Caki2 (cell line): ENCODE measurements around the gene NTN1. TPM values are rescaled to one million over a fixed set of nuclear protein-coding genes. Genes with fewer than 3 reads are reported as not detected.
"Not testable (repeated sequence)": the region's sequence is repeated elsewhere in the genome, so short reads cannot be mapped to it uniquely, and the experiment has no call there.

Source experiments
- DNase-seq: peaks from one replicate; pipeline ENCODE4 v3.0.0-alpha.2; 2015; ENCODE audit warnings: low read depth
- in situ Hi-C: cut with HindIII; loops from 2 replicates; pipeline ENCODE4 v1.10.0; 2016; ENCODE audit warnings: low sequenced_read_pairs, low pct_unique_long_range_greater_than_20kb, mixed read lengths
- total RNA-seq: library from RNA; depleted of rRNA; stranded (reverse); fragments of >200 nt; shearing (Covaris generic); gene quantifications from 2 replicates; pipeline ENCODE4 v1.2.3, GENCODE V29; 2014; ENCODE audit warnings: low replicate concordance; rRNA removed

The NTN1 gene
- 11.9 and 13.8 TPM in 2 replicates for total RNA-seq

DNA sequence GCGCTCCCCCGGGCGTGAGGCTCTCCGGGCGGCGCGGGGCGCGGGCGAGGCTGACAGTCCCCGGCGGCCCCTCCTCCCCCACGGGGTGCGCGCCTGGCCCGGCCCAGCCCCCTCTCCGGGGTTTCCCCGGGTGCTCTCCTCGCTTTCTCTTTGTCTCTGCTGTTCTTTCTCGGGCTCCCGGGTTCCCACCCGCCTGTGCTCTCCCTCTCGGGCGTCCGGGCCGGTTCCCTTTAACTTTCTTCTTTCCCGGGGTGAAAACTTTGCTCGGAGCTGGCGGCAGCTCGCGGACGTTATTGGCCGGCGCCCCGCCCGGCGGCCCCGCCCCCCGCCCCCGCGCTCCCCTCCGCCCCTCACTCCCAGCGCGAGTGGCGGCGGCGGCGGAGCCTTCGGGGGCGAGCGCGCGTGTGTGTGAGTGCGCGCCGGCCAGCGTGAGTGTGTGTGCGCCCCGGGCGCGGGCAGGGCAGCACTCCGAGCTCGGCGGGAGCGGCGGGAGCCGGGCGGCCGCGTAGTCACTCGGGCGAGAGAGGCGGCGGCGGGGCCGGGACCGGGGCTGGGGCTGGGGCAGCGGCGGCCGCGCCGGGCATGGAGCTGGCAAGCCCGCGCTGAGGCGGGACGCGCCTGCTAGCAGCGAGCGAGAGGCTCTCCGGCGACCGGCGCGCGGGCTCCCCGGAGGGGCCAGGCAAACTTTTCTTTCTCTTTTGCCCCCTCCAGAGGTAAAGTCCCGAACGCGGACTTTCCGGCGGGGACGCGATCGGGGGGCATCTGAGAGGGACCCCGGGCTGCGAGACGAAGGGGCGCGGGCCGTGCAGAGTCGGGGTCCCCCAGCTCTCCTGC lies at the start of gene NTN1:
Gene NTN1 (plus strand): TSS at position 353 of the 834 bp plus-strand sequence. CDS start 864 bp downstream, outside the sequence.
- peak; percentile 49 for DNase-seq
- in situ Hi-C loops: no loop called here

DNA sequence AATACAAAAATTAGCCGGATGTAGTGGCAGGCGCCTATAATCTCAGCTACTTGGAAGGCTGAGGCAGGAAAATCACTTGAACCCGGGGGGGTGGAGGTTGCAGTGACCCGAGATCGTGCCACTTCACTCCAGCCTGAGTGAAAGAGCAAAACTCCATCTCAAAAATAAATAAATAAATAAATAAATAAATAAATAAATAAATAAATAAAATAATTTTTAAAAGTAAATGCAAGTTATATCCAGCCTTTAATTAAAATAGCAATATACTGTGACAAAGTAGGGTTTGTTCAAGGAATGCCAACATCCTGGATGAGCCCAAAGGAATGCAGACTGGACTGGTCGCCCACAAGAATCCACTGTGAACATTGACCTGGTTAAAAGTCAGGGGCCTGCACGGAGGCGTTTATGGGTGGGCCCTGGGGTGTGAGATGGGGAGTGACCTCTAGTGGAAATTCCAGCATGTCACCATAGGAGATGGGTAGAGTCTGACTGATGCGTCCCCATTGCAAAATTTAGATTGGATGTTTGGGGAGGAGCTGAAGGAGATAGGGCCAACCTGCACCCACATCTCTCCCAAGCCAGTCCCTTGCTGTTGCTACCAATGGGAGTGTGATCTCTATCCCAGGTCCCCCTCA lies 46.1 kb upstream of the NTN1 start:
- DNase-seq: no peak
- in situ Hi-C loops: no loop called here

DNA sequence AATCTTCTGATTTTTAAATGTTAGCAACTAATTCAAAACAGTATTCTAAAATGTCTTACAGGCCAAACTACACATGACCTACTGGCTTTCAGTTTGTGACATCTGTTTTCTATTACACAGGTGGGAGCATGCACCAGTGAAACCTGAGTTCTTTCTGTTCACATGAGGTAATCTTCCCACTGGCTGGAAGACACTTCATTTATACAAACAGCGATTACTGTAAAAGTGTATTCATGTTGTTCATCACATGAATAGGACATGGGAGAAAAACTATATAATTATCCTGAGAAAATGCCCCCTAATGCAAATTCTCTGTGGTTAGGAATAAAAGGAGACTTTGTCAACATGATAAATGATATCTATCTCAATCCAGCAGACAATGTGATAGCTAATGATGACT lies 44.7 kb upstream of the NTN1 start:
- in situ Hi-C loops: no loop called here
- DNase-seq: no peak

DNA sequence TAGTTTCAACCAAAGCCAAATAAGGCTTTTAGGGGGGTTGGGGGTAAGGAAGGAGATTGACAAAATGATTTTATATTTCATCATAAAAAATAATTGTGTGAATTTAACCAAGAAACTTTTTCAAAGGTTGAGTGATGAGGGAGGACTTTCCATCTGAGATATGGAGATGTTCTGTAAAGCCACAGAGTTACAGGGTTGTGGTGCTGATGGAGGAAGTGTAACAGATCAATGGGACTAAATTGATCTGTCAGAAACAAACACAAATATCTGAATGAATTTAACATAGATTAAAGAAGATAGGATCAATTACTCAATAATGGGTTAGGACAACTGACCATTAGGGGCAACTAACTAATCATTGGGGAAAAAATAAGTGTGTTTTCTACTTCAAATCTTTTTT lies 41.6 kb upstream of the NTN1 start:
- in situ Hi-C loops: no loop called here
- DNase-seq: no peak

DNA sequence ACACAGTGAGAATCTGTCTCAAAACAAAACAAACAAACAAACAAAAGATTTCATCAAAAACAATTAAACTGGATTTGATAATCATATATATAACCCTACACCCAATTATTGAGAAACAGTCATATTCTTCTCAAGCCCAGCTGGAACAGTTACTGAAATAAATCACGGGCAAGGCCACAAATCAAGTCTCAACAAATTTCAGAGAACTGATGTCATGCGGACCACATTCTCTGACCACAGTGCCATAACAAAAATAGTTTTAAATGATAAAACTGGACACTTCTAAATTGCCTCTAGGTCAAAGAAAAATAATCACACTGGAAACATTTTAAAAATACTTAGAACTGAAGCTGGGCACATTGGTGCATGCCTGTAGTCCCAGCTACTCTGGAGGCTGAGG lies 39.9 kb upstream of the NTN1 start:
- no peak for DNase-seq
- in situ Hi-C loops: no loop called here

DNA sequence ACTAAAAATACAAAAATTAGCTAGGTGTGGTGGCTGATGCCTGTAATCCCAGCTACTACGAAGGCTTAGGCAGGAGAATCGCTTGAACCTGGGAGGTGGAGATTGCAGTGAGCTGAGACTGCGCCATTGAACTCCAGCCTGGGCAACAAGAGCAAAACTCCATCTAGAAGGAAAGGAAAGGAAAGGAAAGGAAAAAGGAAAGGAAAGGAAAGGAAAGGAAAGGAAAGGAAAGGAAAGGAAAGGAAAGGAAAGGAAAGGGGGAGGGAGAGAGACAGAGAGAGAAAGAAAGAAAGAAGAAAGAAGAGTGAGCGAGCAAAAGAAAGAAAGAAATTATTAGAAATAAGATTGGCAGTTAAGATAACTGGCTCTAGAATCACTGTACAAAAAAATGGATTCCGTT lies 37.1 kb upstream of the NTN1 start:
- in situ Hi-C loops, DNase-seq: not testable (repeated sequence)

DNA sequence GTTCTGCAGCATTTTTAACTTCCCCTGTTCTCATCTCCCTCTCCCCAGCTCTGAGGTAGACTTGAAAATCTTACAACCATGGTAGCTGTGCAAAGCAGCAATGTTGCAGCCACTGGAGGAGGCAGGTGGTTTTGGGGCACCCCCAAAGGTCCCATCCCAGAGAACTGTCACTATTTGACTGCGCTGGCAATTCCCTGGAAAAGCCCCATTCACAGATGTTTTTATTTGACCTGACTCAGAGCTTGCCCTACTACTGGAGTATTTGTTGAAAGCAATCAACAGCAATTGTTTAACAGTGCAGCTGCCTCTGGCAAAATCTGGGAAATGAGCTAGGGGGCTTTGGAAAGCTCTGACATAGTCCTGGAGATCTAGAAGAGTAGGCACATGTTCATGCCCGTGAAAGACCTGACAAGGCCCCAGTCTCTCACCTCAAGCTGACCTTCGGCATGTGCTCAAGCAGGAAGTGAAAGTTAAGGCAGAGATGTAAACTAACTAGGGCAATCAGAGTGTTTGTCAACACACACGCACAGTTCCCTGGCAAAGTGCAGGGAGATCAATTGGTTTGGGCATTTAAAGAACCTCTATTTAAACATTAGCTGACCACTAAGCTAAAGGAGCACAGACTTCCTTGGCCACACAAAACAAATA lies 36.1 kb upstream of the NTN1 start:
- in situ Hi-C loops: no loop called here

DNA sequence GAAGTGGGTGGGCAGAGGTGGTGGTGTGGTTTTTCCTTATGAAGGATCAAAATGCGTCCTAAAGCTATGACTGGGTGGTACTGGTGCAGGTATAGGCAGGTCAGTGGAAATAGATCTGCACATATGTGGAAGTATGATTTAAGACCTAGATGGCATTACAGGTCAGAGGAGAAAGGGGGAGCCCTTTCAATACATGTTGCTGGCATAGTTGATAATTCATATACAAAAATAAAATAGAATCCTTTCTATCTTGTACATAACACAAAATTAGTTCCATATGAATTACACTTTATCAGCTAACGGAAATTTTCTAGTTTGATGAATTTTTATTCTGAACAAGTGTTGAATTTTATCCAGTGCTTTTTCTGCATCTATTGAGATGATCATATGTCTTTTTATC lies 35.0 kb upstream of the NTN1 start:
- no peak for DNase-seq
- in situ Hi-C loops: no loop called here

More for the DNA sequence above, 36.1 kb upstream of the NTN1 start:
- no peak for DNase-seq

DNA sequence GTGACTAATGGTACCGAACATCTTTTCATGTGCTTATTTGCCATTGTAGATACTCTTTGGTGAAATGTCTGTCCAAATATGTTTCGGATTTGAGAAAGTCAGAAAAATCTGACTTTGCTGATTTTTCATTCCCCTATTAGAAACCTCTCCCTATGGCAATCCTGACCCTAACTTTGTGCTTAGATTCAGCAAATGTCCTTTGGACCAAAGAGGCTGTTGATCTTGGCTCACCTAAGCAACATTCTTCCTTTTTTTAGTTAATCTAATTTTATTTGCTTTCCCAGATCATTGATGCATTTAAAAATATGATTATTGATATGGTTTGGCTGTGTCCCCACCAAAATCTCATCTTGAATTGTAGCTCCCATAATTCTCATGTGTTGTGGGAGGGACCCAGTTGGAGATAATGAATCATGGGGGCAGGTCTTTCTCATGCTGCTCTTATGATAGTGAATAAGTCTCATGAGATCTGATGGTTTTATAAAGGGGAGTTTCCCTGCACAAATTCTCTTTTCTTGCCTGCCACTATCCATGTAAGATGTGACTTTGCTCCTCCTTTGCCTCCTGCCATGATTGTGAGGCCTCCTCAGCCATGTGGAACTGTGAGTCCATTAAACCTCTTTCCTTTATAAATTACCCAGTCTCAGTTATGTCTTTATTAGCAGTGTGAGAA lies 32.9 kb upstream of the NTN1 start:
- in situ Hi-C loops: not testable (repeated sequence)

DNA sequence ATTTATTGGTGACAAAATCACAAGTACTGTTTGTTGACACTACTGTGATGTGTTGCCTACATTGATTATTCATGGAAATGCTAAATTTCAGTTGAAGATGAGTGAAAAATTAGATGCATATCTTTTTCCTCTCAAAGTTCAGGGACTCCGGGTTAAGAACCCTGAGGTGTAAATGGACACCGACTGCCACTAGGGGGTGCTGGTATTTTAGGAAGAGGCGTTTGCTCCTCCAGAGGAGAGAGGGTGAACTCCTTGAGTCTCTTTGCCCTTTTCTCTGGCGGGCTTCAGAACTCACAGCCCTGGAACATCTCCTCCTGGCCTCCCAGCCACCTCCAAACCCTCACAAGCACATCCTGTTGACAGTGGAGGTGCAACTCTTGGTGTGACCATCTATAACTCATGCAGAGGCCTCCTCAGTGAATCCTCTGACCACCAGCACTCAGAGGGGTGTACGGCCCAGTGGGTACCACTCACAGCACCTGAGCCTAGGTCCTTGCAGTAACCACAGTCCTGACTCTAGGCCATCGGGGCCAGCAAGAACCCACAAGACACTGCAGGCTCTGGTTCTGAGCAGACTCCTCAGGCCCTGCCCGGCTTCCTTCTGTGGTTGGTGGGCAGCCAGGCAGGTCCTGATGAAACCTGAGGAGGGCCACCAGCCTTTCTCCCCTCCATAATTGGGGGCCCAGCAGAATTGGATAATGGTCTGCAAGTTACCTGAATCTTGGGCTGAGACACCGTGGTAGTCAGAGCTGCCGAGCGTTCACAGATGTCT lies 29.6 kb upstream of the NTN1 start:
- in situ Hi-C loops: no loop called here
- peak; percentile 25 for DNase-seq

More for the DNA sequence above, 32.9 kb upstream of the NTN1 start:
- DNase-seq: not testable (repeated sequence)

DNA sequence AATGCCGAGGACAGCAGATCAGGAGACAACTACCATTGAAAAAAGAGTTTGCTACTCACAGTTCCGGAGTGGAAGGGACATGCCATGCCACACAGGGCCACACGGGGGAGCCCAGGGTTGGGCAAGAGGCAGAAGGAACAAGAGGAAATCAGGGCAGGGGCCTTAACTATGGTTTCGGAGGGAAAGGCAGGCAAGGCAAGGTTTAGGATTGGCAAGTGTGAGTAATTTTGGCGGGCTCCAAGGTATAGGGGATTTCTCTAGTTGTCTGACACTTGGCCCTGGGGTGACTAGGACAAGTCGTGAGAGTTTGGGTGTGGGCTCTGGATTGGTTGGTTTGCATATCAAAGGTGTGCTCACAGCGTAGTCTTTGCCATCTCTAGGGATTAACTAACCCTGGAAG lies 27.0 kb upstream of the NTN1 start:
- in situ Hi-C loops: no loop called here
- peak; percentile 30 for DNase-seq

DNA sequence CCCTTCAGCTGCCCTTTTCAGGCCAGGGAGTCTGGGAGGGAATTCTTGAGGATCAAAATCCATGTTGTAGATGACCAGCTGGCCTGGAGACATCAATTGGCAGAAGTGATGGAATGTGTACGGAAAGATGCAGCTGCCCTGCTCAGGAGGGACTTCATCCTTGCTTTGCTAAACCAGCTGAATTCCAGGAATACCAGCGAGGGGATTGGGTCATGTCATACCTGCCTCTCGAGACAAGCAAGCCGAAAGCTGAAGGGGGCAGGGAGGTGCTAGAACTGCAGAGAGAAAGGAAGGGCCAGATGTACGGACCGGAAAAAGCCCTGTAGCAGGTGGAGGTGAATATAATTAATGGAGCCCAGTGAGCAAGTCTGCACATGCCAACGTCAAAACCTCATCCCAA lies 25.6 kb upstream of the NTN1 start:
- in situ Hi-C loops: no loop called here
- no peak for DNase-seq

DNA sequence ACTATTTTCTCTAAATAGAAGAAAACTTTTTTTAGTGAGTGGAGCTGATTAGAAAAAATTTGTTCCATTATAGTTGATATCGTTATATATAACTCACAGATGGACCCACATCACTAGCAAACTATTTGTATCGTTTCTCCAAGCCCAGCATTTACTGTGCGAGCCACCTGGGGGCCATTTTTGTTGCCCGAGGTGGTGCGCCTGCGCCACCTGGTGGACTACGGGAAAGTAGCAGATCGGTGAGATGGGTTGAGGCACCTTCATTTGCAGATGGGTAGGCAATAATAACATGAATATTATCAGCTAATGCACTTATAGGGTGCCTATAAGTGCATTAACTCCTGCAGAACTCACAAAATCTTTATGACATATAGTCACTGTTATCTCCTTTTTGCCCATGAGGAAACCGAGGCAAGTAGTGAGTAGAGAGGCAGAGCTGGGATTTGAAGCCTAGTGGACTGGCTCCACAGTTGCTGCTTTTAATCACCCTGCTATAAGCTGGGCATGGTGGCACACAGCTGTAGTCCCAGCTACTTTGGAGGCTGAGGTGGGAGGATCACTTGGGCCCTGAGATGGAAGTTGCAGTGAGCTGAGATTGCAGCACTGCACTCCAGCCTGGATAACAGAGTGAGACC lies 23.2 kb upstream of the NTN1 start:
- peak; percentile 31 for DNase-seq
- in situ Hi-C loops: no loop called here

DNA sequence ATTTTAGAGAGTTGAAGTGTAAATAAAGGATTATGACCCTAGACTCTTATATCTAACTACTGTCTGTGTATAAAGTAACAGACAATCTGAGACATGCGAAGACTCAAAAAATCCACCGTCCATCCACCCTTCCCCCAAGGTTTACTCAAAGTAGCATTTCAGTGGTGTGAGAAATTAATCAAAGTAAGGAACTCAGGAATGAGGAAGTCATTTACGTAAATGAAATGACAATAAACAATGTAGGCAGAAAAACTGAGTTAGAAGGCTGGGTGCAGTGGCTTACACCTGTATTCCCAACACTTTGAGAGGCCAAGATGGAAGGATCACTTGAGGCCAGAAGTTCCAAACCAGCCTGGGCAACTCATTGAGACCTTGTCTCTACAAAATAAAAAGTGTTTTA lies 19.8 kb upstream of the NTN1 start:
- in situ Hi-C loops: no loop called here
- DNase-seq: peak; percentile 60

DNA sequence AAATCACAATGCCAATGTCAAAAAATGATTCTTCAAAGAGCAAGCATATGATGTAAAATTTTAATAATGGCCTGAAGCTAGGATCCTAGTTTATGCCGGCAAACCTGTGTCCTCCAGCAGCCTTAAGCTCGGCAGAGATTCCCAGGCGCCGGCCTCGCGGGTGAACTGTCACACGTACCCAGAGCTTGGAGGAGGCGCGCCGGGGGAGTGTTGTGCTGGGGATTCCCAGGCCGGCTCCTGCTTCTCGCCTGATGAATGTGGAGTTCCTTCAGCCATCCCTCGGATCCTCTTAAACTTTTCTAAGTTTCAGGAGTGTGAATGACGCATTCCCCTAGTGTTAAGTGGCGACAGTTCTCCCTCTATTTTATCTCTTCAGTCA lies 19.1 kb upstream of the NTN1 start:
- DNase-seq: no peak

DNA sequence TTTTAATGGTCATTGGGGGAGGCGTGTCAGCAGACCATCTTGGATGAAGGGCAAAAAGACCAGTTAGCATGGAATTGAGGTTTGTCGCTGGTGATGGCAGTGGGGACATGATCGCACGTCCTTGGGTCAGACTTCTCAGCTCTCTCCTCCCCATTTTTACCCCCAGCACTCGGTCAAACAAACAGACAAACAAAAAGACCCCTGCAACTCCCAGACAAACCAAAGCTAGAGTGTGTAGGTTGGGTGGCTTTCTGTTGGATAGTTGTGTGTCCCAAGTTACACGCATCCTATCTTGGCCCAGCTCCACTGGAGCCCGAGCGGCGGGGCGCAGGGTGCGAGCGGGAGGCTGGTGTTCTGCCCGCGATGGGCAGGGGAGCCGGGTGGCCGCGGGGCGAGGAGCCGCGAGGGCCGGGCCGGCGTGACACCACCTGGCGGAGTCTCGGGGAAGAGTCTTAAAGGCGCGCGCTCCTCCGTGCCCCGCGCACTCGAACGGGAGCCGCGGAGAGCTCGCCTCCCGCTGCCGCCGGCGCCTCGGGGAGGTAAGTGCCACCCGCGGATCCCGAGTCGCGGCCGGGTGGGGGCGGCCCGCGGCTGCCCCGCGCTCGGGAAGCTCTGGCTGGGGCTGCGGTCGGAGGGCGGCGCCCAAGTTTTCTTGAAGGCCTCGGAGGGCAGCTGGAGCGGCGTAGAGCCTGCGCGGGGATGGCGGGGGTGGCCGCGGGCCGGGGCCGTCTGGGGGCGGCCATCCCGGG lies 18.5 kb upstream of the NTN1 start:
- in situ Hi-C loops: no loop called here
- peak; percentile 47 for DNase-seq

More for the DNA sequence above, 19.1 kb upstream of the NTN1 start:
- in situ Hi-C loops: no loop called here
